HCT116 (cell line): Measurements from ENCODE around the gene PNRC2. TPM values are rescaled to one million over a fixed set of nuclear protein-coding genes. Genes with fewer than 3 reads are reported as not detected.

Experiments
- ATAC-seq: fragments of 200-7000 bp; cut with Tn5 transposase; 2 replicates; pipeline ENCODE4 v1.9.1; 2020; ENCODE audit warnings: mild to moderate bottlenecking, moderate library complexity
- BruUV-seq: library from RNA; stranded (reverse); fragments of 400-500 nt; replicated peaks from 2 replicates; lab custom pipeline; 2021; lab: Mats Ljungman, UMichigan
- CTCF ChIA-PET: fragments of 300-600 bp; sonication (Branson Sonifier 250); formaldehyde crosslinking; loops from one replicate; lab custom pipeline; 2021; ENCODE audit warnings: antibody characterized with exemption; lab: Charles Lee
- POLR2A ChIA-PET: fragments of 300-600, 350-600 bp; sonication (Branson Sonifier 250); formaldehyde crosslinking; loops from one replicate; lab custom pipeline; 2021; ENCODE audit warnings: antibody characterized with exemption; lab: Charles Lee
- RAD21 ChIA-PET, 2 experiments: fragments of 300-600 bp; sonication (Branson Sonifier 250); formaldehyde crosslinking; loops; one replicate each; lab custom pipeline; 2023; ENCODE audit warnings: low total read pairs in 2 of 2; ENCODE audit not compliant: uncharacterized antibody in 2 of 2, unreplicated experiment in 2 of 2, low non-redundant PET in 1 of 2; lab: Charles Lee
- DNase-seq: peaks from one replicate; pipeline ENCODE4 v3.0.0-alpha.2; 2010; ENCODE audit warnings: low read depth, low spot score
- H2AFZ ChIP-seq: fragments of 200-600 bp; shearing (Covaris generic), sonication (generic); 2 replicates; pipeline ENCODE4 v1.6.1; 2017; ENCODE audit warnings: low read depth, mixed run types, mixed read lengths, antibody characterized with exemption, low read length; ENCODE audit not compliant: poor library complexity, severe bottlenecking
- H3K27ac ChIP-seq: 2 replicates; pipeline ENCODE4 v1.5.1; 2012; ENCODE audit warnings: low read depth, low read length
- H3K27me3 ChIP-seq: fragments of 200-600 bp; sonication (generic); 2 replicates; pipeline ENCODE4 v1.6.1; 2016; ENCODE audit warnings: mixed run types, low read length, mixed read lengths; ENCODE audit not compliant: insufficient read depth
- H3K36me3 ChIP-seq, 2 experiments: fragments of 200-500 bp in 1 of 2; fragments of 200-600 bp in 1 of 2; sonication (Bioruptor generic) in 1 of 2; sonication (generic) in 1 of 2; 2 replicates each; pipeline versions ENCODE4 v1.5.1 to v1.6.1; 2014 to 2016; ENCODE audit warnings: low read length in 2 of 2, inconsistent platforms in 1 of 2, mixed read lengths in 1 of 2, mixed run types in 1 of 2; ENCODE audit not compliant: insufficient read depth in 2 of 2, control insufficient read depth in 1 of 2
- H3K4me1 ChIP-seq, 2 experiments: fragments of 200-600 bp in 1 of 2; sonication (generic) in 1 of 2; 2 replicates each; pipeline versions ENCODE4 v1.5.1 to v1.6.1; 2012 to 2017; ENCODE audit warnings: low read length in 2 of 2, inconsistent platforms in 1 of 2, mild to moderate bottlenecking in 1 of 2, mixed read lengths in 1 of 2, mixed run types in 1 of 2, moderate library complexity in 1 of 2; ENCODE audit not compliant: insufficient read depth in 2 of 2, control insufficient read depth in 1 of 2
- H3K4me2 ChIP-seq: fragments of 200-600 bp; sonication (generic); 2 replicates; pipeline ENCODE4 v1.6.1; 2017; ENCODE audit warnings: mixed run types, low read length, mixed read lengths
- H3K4me3 ChIP-seq, 2 experiments: fragments of 200-600 bp in 1 of 2; sonication (generic) in 1 of 2; replicated peaks in 1 of 2; 2 replicates each; pipeline ENCODE4 v1.5.1; 2011 to 2016; ENCODE audit warnings: low read length in 2 of 2, control low read depth in 1 of 2, low read depth in 1 of 2, mild to moderate bottlenecking in 1 of 2, mixed read lengths in 1 of 2, mixed run types in 1 of 2
- H3K79me2 ChIP-seq: fragments of 200-600 bp; sonication (generic); 2 replicates; pipeline ENCODE4 v1.6.1; 2017; ENCODE audit warnings: mild to moderate bottlenecking, mixed run types, low read length, moderate library complexity, mixed read lengths; ENCODE audit not compliant: insufficient read depth
- H3K9ac ChIP-seq: fragments of 200-600 bp; sonication (generic); 2 replicates; pipeline ENCODE4 v1.6.1; 2016; ENCODE audit warnings: low read length, mixed read lengths
- H3K9me2 ChIP-seq: fragments of 200-600 bp; sonication (generic), shearing (Covaris generic); 2 replicates; pipeline ENCODE4 v1.6.1; 2017; ENCODE audit warnings: mixed run types, mild to moderate bottlenecking, moderate library complexity; ENCODE audit not compliant: insufficient read depth
- H3K9me3 ChIP-seq, 2 experiments: fragments of 200-500 bp in 1 of 2; fragments of 200-600 bp in 1 of 2; sonication (Bioruptor generic) in 1 of 2; sonication (generic) in 1 of 2; 2 replicates each; pipeline ENCODE4 v1.6.1; 2014 to 2017; ENCODE audit warnings: low read length in 2 of 2, mixed read lengths in 2 of 2, inconsistent platforms in 1 of 2, low read depth in 1 of 2, mild to moderate bottlenecking in 1 of 2, mixed run types in 1 of 2, moderate library complexity in 1 of 2; ENCODE audit not compliant: control insufficient read depth in 1 of 2, insufficient read depth in 1 of 2
- H4K20me1 ChIP-seq: fragments of 200-600 bp; sonication (generic), shearing (Covaris generic); 2 replicates; pipeline ENCODE4 v1.6.1; 2017; ENCODE audit warnings: mixed run types, mild to moderate bottlenecking, moderate library complexity; ENCODE audit not compliant: insufficient read depth
- CEBPB ChIP-seq: IDR thresholded peaks from 2 replicates; pipeline ENCODE4 v1.6.1; 2012; ENCODE audit warnings: low read depth
- EGR1 ChIP-seq: IDR thresholded peaks from 2 replicates; pipeline ENCODE4 v1.6.1; 2012; ENCODE audit warnings: low read depth
- EZH2 ChIP-seq: fragments of 200-600 bp; sonication (generic); IDR thresholded peaks from 2 replicates; pipeline ENCODE4 v1.6.1; 2017; ENCODE audit warnings: antibody characterized with exemption, mixed run types
- EZH2phosphoT487 ChIP-seq: fragments of 200-600 bp; IDR thresholded peaks from 2 replicates; pipeline ENCODE4 v1.6.1; 2018; ENCODE audit warnings: antibody characterized with exemption, borderline replicate concordance
- JUND ChIP-seq: IDR thresholded peaks from 2 replicates; pipeline ENCODE4 v1.6.1; 2012
- POLR2A ChIP-seq: IDR thresholded peaks from 2 replicates; pipeline ENCODE4 v1.7.0; 2011; ENCODE audit warnings: borderline replicate concordance; ENCODE audit not compliant: insufficient read depth, insufficient read length; ENCODE audit errors: extremely low read depth
- POLR2AphosphoS5 ChIP-seq: IDR thresholded peaks from 2 replicates; pipeline ENCODE4 v1.6.1; 2011; ENCODE audit warnings: mild to moderate bottlenecking, low read depth, low read length, moderate library complexity
- RAD21 ChIP-seq: IDR thresholded peaks from 2 replicates; pipeline ENCODE4 v1.6.1; 2012; ENCODE audit warnings: low read depth, mild to moderate bottlenecking
- SIN3A ChIP-seq: IDR thresholded peaks from 2 replicates; pipeline ENCODE4 v1.6.1; 2012; ENCODE audit warnings: low read depth
- SP1 ChIP-seq: IDR thresholded peaks from 2 replicates; pipeline ENCODE4 v1.6.1; 2012; ENCODE audit warnings: low read depth
- TCF7L2 ChIP-seq: IDR thresholded peaks from 2 replicates; pipeline ENCODE4 v1.7.0; 2011; ENCODE audit warnings: borderline replicate concordance, inconsistent platforms; ENCODE audit not compliant: insufficient read depth, insufficient read length; ENCODE audit errors: extremely low read depth
- YY1 ChIP-seq: IDR thresholded peaks from 2 replicates; pipeline ENCODE4 v1.6.1; 2011; ENCODE audit warnings: low read length, low read depth, moderate library complexity, mild to moderate bottlenecking; ENCODE audit not compliant: insufficient replicate concordance; ENCODE audit errors: extremely low read depth
- ZFX ChIP-seq: fragments of 450-650 bp; IDR thresholded peaks from 2 replicates; pipeline ENCODE4 v1.6.1; 2017
- ZNF274 ChIP-seq: fragments of 200-500 bp; sonication (Bioruptor generic); IDR thresholded peaks from 2 replicates; pipeline ENCODE4 v1.6.1; 2014; ENCODE audit warnings: mild to moderate bottlenecking, low read depth, low read length, inconsistent platforms
- intact Hi-C: fragments of 100-400 bp; cut with micrococcal nuclease; formaldehyde crosslinking; loops from 2 replicates; pipeline ENCODE4 v1.10.0; 2022
- total RNA-seq: library from RNA; stranded (reverse); gene quantifications from one replicate; pipeline ENCODE4 v1.2.1, GENCODE V29; 2021; ENCODE audit not compliant: unreplicated experiment
- TF ChIP-seq, protein P1 (sequence below): IDR thresholded peaks from 2 replicates; pipeline ENCODE4 v1.6.1; 2012
- TF ChIP-seq, protein P2 (sequence below), 3 experiments: fragments of 200-600 bp in 1 of 3; sonication (generic) in 1 of 3; IDR thresholded peaks in 2 of 3; conservative IDR thresholded peaks in 1 of 3; 2 replicates each; pipeline ENCODE4 v1.5.1; 2012 to 2017; ENCODE audit warnings: low read depth in 2 of 3, low read length in 2 of 3, antibody characterized with exemption in 1 of 3, borderline replicate concordance in 1 of 3, control low read depth in 1 of 3, mild to moderate bottlenecking in 1 of 3, mixed read lengths in 1 of 3, mixed run types in 1 of 3, moderate library complexity in 1 of 3; ENCODE audit not compliant: insufficient read depth in 1 of 3
- TF ChIP-seq, protein P3 (sequence below): IDR thresholded peaks from 2 replicates; pipeline ENCODE4 v1.6.1; 2012
- TF ChIP-seq, protein P4 (sequence below): IDR thresholded peaks from 2 replicates; pipeline ENCODE4 v1.6.1; 2012; ENCODE audit warnings: low read depth
- TF ChIP-seq, protein P5 (sequence below): IDR thresholded peaks from 2 replicates; pipeline ENCODE4 v1.6.1; 2011; ENCODE audit warnings: mild to moderate bottlenecking, low read length, moderate library complexity; ENCODE audit not compliant: insufficient replicate concordance; ENCODE audit errors: extremely low read depth

Gene PNRC2
- total RNA-seq, 1 experiment from 2014 or later, result 92.1 TPM

DNA sequence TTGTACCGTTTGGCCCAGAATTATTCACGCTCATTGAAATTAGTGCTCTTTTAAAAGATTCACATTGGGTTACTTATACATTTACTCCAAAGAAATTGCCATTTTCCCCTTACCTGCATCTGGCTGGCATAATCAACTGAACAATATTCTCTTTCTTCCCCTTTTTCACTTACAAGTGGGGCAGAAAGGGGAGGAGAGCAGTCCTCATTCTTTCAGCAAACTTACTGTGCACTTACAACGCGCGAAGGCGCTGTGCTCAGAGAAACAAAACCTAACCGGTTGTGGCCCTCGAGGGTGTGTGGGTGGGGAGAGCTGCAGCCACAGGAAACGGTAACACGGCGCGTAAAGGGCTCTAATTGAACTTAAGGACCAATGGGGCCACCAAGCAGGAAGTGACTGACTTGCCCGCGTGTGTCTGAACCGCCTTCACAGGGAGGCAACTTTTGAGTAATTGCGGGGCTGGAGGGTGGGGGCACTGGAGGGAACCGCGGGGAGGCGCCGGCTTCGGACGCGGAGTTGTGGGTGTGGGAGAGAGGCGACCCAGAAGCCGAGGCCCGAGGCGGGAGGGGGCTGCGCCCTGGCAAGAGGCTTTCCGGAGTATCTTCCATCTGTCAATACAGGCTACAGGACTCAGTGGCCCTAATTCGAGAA is 693 bp upstream of the PNRC2 start:
- Histone ChIP-seq H3K9ac (peak overlapping the region; percentile 99), H2AFZ (no peak overlapping the region), H3K9me2 (no peaks in the 10 kb centered on the region), H4K20me1 (no peaks in the 10 kb centered on the region), H3K36me3 (peaks cover 9 to 12% of the 10 kb centered on the region in 2 experiments; a peak in 3 of 4 replicates), H3K4me2 (peak overlapping the region; percentile 94), H3K9me3 (no peaks in the 10 kb centered on the region), H3K4me3 (peak overlapping the region; percentile 86 to 97), H3K27ac (peak overlapping the region; percentile 94), H3K27me3 (no peaks in the 10 kb centered on the region), H3K79me2 (peaks cover 25% of the 10 kb centered on the region), H3K4me1 (peaks cover 20 to 36% of the 10 kb centered on the region in 2 experiments)
- ChIA-PET POLR2A (interaction anchor here (0.7 to 1.8 kb wide), 3 partner anchors 10 to 646 kb away, joined by 3 to 6 read pairs (median 3); no protein-coding TSS in a partner anchor), CTCF (no interaction called here), RAD21 (no interaction called here)
- DNase-seq (peak; percentile 86), ATAC-seq (peak; percentile 75)
- intact Hi-C loops, result no loop called here
- BruUV-seq, result no TSS peak
- no peak; the same call in 1 of the 2 replicates for TF ChIP-seq POLR2AphosphoS5
- TF ChIP-seq CEBPB, result no peak
- 0 out of 2 replicates have a peak, but pooled peaks have one; percentile 27 for TF ChIP-seq SIN3A
- TF ChIP-seq, protein P1, sequence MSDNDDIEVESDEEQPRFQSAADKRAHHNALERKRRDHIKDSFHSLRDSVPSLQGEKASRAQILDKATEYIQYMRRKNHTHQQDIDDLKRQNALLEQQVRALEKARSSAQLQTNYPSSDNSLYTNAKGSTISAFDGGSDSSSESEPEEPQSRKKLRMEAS, result peak; percentile 52
- no peak for TF ChIP-seq ZFX
- TF ChIP-seq YY1, result peak; percentile 69
- TF ChIP-seq SP1, result no peak; the same call in 1 of the 2 replicates
- no peak for TF ChIP-seq EZH2
- TF ChIP-seq EZH2phosphoT487, result no peak
- TF ChIP-seq, protein P2, sequence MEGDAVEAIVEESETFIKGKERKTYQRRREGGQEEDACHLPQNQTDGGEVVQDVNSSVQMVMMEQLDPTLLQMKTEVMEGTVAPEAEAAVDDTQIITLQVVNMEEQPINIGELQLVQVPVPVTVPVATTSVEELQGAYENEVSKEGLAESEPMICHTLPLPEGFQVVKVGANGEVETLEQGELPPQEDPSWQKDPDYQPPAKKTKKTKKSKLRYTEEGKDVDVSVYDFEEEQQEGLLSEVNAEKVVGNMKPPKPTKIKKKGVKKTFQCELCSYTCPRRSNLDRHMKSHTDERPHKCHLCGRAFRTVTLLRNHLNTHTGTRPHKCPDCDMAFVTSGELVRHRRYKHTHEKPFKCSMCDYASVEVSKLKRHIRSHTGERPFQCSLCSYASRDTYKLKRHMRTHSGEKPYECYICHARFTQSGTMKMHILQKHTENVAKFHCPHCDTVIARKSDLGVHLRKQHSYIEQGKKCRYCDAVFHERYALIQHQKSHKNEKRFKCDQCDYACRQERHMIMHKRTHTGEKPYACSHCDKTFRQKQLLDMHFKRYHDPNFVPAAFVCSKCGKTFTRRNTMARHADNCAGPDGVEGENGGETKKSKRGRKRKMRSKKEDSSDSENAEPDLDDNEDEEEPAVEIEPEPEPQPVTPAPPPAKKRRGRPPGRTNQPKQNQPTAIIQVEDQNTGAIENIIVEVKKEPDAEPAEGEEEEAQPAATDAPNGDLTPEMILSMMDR (IDR thresholded peaks at IDR 0.05 in 2 of 3, conservative IDR thresholded peaks at IDR 0.05 in 1 of 3; ENCODE audit: borderline replicate concordance in 1 of 3, insufficient read depth in 1 of 3, low read depth in 2 of 3, low read length in 2 of 3), result peak in 2 of 3 experiments; percentile 17 to 28; a peak in 3 of 6 replicates
- TF ChIP-seq TCF7L2, result peak; percentile 31
- TF ChIP-seq, protein P3, sequence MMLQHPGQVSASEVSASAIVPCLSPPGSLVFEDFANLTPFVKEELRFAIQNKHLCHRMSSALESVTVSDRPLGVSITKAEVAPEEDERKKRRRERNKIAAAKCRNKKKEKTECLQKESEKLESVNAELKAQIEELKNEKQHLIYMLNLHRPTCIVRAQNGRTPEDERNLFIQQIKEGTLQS, result no peak
- no peak for TF ChIP-seq POLR2A
- TF ChIP-seq, protein P4, sequence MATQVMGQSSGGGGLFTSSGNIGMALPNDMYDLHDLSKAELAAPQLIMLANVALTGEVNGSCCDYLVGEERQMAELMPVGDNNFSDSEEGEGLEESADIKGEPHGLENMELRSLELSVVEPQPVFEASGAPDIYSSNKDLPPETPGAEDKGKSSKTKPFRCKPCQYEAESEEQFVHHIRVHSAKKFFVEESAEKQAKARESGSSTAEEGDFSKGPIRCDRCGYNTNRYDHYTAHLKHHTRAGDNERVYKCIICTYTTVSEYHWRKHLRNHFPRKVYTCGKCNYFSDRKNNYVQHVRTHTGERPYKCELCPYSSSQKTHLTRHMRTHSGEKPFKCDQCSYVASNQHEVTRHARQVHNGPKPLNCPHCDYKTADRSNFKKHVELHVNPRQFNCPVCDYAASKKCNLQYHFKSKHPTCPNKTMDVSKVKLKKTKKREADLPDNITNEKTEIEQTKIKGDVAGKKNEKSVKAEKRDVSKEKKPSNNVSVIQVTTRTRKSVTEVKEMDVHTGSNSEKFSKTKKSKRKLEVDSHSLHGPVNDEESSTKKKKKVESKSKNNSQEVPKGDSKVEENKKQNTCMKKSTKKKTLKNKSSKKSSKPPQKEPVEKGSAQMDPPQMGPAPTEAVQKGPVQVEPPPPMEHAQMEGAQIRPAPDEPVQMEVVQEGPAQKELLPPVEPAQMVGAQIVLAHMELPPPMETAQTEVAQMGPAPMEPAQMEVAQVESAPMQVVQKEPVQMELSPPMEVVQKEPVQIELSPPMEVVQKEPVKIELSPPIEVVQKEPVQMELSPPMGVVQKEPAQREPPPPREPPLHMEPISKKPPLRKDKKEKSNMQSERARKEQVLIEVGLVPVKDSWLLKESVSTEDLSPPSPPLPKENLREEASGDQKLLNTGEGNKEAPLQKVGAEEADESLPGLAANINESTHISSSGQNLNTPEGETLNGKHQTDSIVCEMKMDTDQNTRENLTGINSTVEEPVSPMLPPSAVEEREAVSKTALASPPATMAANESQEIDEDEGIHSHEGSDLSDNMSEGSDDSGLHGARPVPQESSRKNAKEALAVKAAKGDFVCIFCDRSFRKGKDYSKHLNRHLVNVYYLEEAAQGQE, result no peak
- peak; percentile 26; the same call in 1 of the 2 replicates for TF ChIP-seq RAD21
- TF ChIP-seq EGR1, result peak; percentile 87
- TF ChIP-seq, protein P5, sequence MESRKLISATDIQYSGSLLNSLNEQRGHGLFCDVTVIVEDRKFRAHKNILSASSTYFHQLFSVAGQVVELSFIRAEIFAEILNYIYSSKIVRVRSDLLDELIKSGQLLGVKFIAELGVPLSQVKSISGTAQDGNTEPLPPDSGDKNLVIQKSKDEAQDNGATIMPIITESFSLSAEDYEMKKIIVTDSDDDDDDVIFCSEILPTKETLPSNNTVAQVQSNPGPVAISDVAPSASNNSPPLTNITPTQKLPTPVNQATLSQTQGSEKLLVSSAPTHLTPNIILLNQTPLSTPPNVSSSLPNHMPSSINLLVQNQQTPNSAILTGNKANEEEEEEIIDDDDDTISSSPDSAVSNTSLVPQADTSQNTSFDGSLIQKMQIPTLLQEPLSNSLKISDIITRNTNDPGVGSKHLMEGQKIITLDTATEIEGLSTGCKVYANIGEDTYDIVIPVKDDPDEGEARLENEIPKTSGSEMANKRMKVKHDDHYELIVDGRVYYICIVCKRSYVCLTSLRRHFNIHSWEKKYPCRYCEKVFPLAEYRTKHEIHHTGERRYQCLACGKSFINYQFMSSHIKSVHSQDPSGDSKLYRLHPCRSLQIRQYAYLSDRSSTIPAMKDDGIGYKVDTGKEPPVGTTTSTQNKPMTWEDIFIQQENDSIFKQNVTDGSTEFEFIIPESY, result no peak
- TF ChIP-seq JUND, result no peak
- no peak for TF ChIP-seq ZNF274
